SK-N-SH treated with all-trans-retinoic acid at 6 μM for 48 hours (cell line): Measurements from ENCODE around the gene ABCB11.

Source experiments
- BACH2 ChIP-seq: fragments of 250-450 bp; sonication (Bioruptor Pico); IDR thresholded peaks from 2 replicates; pipeline ENCODE4 v1.9.0; 2021; ENCODE audit warnings: mild to moderate bottlenecking, borderline replicate concordance
- ISL1 ChIP-seq: fragments of 250-450 bp; sonication (Bioruptor Pico); IDR thresholded peaks from 2 replicates; pipeline ENCODE4 v2.1.2; 2022; ENCODE audit warnings: mild to moderate bottlenecking, moderate library complexity
- PATZ1 ChIP-seq: fragments of 250-450 bp; sonication (Bioruptor Pico); IDR thresholded peaks from 2 replicates; pipeline ENCODE4 v1.8.0; 2020; ENCODE audit warnings: mild to moderate bottlenecking, moderate library complexity, borderline replicate concordance
- POU6F1 ChIP-seq: fragments of 250-450 bp; sonication (Bioruptor Pico); IDR thresholded peaks from 2 replicates; pipeline ENCODE4 v1.8.0; 2021; ENCODE audit warnings: low read depth, mild to moderate bottlenecking, moderate library complexity, borderline replicate concordance
- RARB ChIP-seq: fragments of 250-450 bp; sonication (Bioruptor Pico); IDR thresholded peaks from 2 replicates; pipeline ENCODE4 v1.8.0; 2021; ENCODE audit warnings: mild to moderate bottlenecking, moderate library complexity
- SNAI2 ChIP-seq: fragments of 250-450 bp; sonication (Bioruptor Pico); IDR thresholded peaks from 2 replicates; pipeline ENCODE4 v1.5.0; 2020; ENCODE audit warnings: mild to moderate bottlenecking, moderate library complexity
- TCF4 ChIP-seq: fragments of 250-450 bp; sonication (Bioruptor Pico); IDR thresholded peaks from 2 replicates; pipeline ENCODE4 v1.8.0; 2021; ENCODE audit warnings: mild to moderate bottlenecking, moderate library complexity, borderline replicate concordance
- TOX ChIP-seq: fragments of 250-450 bp; sonication (Bioruptor Pico); IDR thresholded peaks from 2 replicates; pipeline ENCODE4 v1.8.0; 2021; ENCODE audit warnings: mild to moderate bottlenecking, moderate library complexity, borderline replicate concordance
- ZC3H10 ChIP-seq: fragments of 250-450 bp; sonication (Bioruptor Pico); IDR thresholded peaks from 2 replicates; pipeline ENCODE4 v1.5.1; 2021; ENCODE audit warnings: mild to moderate bottlenecking, moderate library complexity
- ZFP30 ChIP-seq: fragments of 450-650 bp; formaldehyde crosslinking; IDR thresholded peaks from 2 replicates; pipeline ENCODE4 v1.5.0; 2022; ENCODE audit warnings: mild to moderate bottlenecking, moderate library complexity
- ZNF70 ChIP-seq: fragments of 450-650 bp; formaldehyde crosslinking; IDR thresholded peaks from 2 replicates; pipeline ENCODE4 v1.5.0; 2020; ENCODE audit warnings: mild to moderate bottlenecking, moderate library complexity

- no peak for TF ChIP-seq ZC3H10 (CRISPR knock-in tag)
- no peak for TF ChIP-seq ISL1 (CRISPR knock-in tag)
- no peak for TF ChIP-seq PATZ1 (CRISPR knock-in tag)
- TF ChIP-seq BACH2 (CRISPR knock-in tag), result no peak
- no peak for TF ChIP-seq SNAI2 (CRISPR knock-in tag)
- no peak for TF ChIP-seq POU6F1
- TF ChIP-seq TOX (CRISPR knock-in tag), result no peak
- no peak for TF ChIP-seq RARB
- TF ChIP-seq TCF4 (CRISPR knock-in tag), result no peak
- no peak for TF ChIP-seq ZFP30
- no peak for TF ChIP-seq ZNF70 (CRISPR knock-in tag)
Measured at GRCh38 chr2:169039702-169040101, 8.6 kb upstream of the ABCB11 start.
